Adrenal gland (tissue), 12 donors: Measurements from ENCODE around the gene PIM3. TPM values are rescaled to one million over a fixed set of nuclear protein-coding genes. Genes with fewer than 3 reads are reported as not detected.

Experiments used
- DNase-seq, 7 donors: peaks; one replicate each; pipeline ENCODE4 v3.0.0-alpha.2; 2019 to 2020
- H3K27ac ChIP-seq, 5 donors: fragments of 200-600 bp; sonication (generic) in 4 of 5; 1 replicate in 3 of 5; 2 replicates in 2 of 5; pipeline versions ENCODE4 v1.5.1 to v1.8.0; 2016 to 2020; ENCODE audit warnings: mild to moderate bottlenecking in 1 of 5
- H3K27me3 ChIP-seq: fragments of 200-600 bp; 2 replicates; pipeline ENCODE4 v1.8.0; 2021
- H3K36me3 ChIP-seq, 2 donors: fragments of 200-600 bp; replicated peaks in 1 of 2; 1 replicate in 1 of 2; 2 replicates in 1 of 2; pipeline versions ENCODE4 v1.5.1 to v1.8.0; 2018 to 2022
- H3K4me1 ChIP-seq, 2 donors: fragments of 200-600 bp; replicated peaks in 1 of 2; 1 replicate in 1 of 2; 2 replicates in 1 of 2; pipeline versions ENCODE4 v1.5.1 to v1.8.0; 2018 to 2021
- H3K4me3 ChIP-seq, 4 donors: fragments of 200-600 bp; sonication (generic) in 3 of 4; one replicate each; pipeline ENCODE4 v1.5.1; 2016 to 2018
- H3K9me3 ChIP-seq, 3 donors: fragments of 200-600 bp; sonication (generic) in 1 of 3; replicated peaks in 1 of 3; 1 replicate in 2 of 3; 2 replicates in 1 of 3; pipeline versions ENCODE4 v1.5.1 to v1.8.0; 2016 to 2021
- CTCF ChIP-seq, 6 experiments: fragments of 450-650 bp in 4 of 6; fragments of 200-600 bp in 2 of 6; sonication (generic) in 1 of 6; IDR thresholded peaks; 1 replicate in 5 of 6; 2 replicates in 1 of 6; pipeline versions ENCODE4 v1.5.1 to v1.8.0; 2016 to 2021; ENCODE audit warnings: antibody characterized with exemption in 6 of 6, mild to moderate bottlenecking in 2 of 6, moderate library complexity in 1 of 6
- POLR2A ChIP-seq, 2 donors: fragments of 450-650 bp; IDR thresholded peaks; one replicate each; pipeline ENCODE4 v1.6.1; 2017; ENCODE audit warnings: antibody characterized with exemption in 2 of 2, mild to moderate bottlenecking in 2 of 2, moderate library complexity in 1 of 2
- WGBS, 4 donors: extraction: QIAGEN DNeasy Blood & Tissue Kit in 2 of 4; methylation state at CpG; one replicate each; pipeline versions ENCODE4 v1.1.5 to v1.1.7; 2013 to 2017; 5-methylcytosine and 5-hydroxymethylcytosine counted together
- intact Hi-C, 2 donors: fragments of 100-400 bp; cut with DNase I; formaldehyde crosslinking; loops; one replicate each; pipeline versions ENCODE4 v1.14.1 to v1.15.0; 2022 to 2023
- polyA plus RNA-seq, 3 donors: library from polyadenylated mRNA; stranded (reverse); fragments of 200-250 nt in 2 of 3; fragments of 350-450 nt in 1 of 3; fragmentation: Illumina TruSeq in 1 of 3; extraction: RNeasy Lipid Tissue Mini Kit (QIAGEN cat#74804) in 1 of 3; gene quantifications; one replicate each; pipeline ENCODE4 v1.2.3, GENCODE V29; 2013 to 2014
- total RNA-seq, 9 donors: library from RNA; depleted of rRNA in 4 of 9; stranded (reverse); fragments of >200 nt in 4 of 9; fragments of 120-200 nt in 1 of 9; fragmentation: NEBNext Ultra II Directional in 1 of 9; extraction: Animal tissue kit (Norgen Biotek cat#: 25700) in 1 of 9; gene quantifications; one replicate each; pipeline versions ENCODE4 v1.1.0 to v1.2.4, GENCODE V29; 2013 to 2023
- donor health status: healthy with polysubstance abuse.
- donor health status: Bipolar disorder and iron deficiency.
- donor health status: DM: yes; HTN: yes; CAD: no.
- donor health status: DM: no; HTN: no; CAD: no.
- donor health status: DM: no; HTN: no; CAD: no.
- donor health status: DM: yes; HTN: yes; CAD: no.

Gene PIM3
- total and polyA plus RNA-seq, 12 donors, result 7.2 to 99.2 (median 51.7) TPM

GRCh38 chr22:49924113-49924833 is 36.3 kb upstream of the PIM3 start:
- H3K9me3 ChIP-seq, result no peaks in the 10 kb centered on the region
- H3K27me3 ChIP-seq, result peaks cover 6% of the 10 kb centered on the region
- peaks cover 0 to 5% of the 10 kb centered on the region in 2 donors for H3K4me1 ChIP-seq
- intact Hi-C loops, result loop anchor here in 1 of 2 donors (10.0 kb wide), 1 partner anchor 159 kb away; no protein-coding TSS in a partner anchor
- TF ChIP-seq POLR2A (IDR thresholded peaks at IDR 0.05), result no peak
- TF ChIP-seq CTCF (IDR thresholded peaks at IDR 0.05), result no peak
- 92 to 96% (median 96%) methylated on average over 22 to 31 of the region's 31 CpGs for WGBS, 4 donors
- no peak overlapping the region for H3K4me3 ChIP-seq
- no peak overlapping the region for H3K27ac ChIP-seq
- H3K36me3 ChIP-seq, result peaks cover 0 to 19% of the 10 kb centered on the region in 2 donors
- peak in 1 of 7 donors; percentile 6 for DNase-seq

- no peaks in the 10 kb centered on the region for H3K4me1 ChIP-seq
- DNase-seq, result peak in 1 of 7 donors; percentile 7
- peaks cover 0 to 13% of the 10 kb centered on the region in 2 donors for H3K36me3 ChIP-seq
- H3K9me3 ChIP-seq, result no peaks in the 10 kb centered on the region
- TF ChIP-seq CTCF (IDR thresholded peaks at IDR 0.05) (no peak), POLR2A (IDR thresholded peaks at IDR 0.05) (no peak)
- H3K27me3 ChIP-seq, result peaks cover 6% of the 10 kb centered on the region
- H3K4me3 ChIP-seq, result no peak overlapping the region
- intact Hi-C loops, result loop anchor here in 1 of 2 donors (5.0 to 10.0 kb wide), 2 partner anchors 161 to 207 kb away; no protein-coding TSS in a partner anchor
- 82 to 91% (median 85%) methylated on average over 19 to 24 of the region's 24 CpGs for WGBS, 4 donors
- no peak overlapping the region for H3K27ac ChIP-seq
Measured at GRCh38 chr22:49925525-49926128, 34.9 kb upstream of the PIM3 start.

- peak in 1 of 7 donors; percentile 5 for DNase-seq
- intact Hi-C loops, result loop anchor here in 1 of 2 donors (5.0 to 10.0 kb wide), 2 partner anchors 162 to 205 kb away; no protein-coding TSS in a partner anchor
- H3K36me3 ChIP-seq, result peaks cover 0 to 7% of the 10 kb centered on the region in 2 donors
- TF ChIP-seq CTCF (IDR thresholded peaks at IDR 0.05) (no peak), POLR2A (IDR thresholded peaks at IDR 0.05) (no peak)
- H3K27me3 ChIP-seq, result peaks cover 6% of the 10 kb centered on the region
- H3K4me3 ChIP-seq, result no peak overlapping the region
- H3K27ac ChIP-seq, result no peak overlapping the region
- 82 to 98% (median 88%) methylated on average over 5 to 18 of the region's 18 CpGs for WGBS, 4 donors
- H3K9me3 ChIP-seq, result no peaks in the 10 kb centered on the region
- H3K4me1 ChIP-seq, result peaks cover 0 to 8% of the 10 kb centered on the region in 2 donors
Measured at GRCh38 chr22:49926916-49927315, 33.7 kb upstream of the PIM3 start.

GRCh38 chr22:49927483-49928184 is 32.9 kb upstream of the PIM3 start:
- no peak for DNase-seq
- H3K4me1 ChIP-seq, result peaks cover 0 to 8% of the 10 kb centered on the region in 2 donors
- intact Hi-C loops, result loop anchor here (2.0 to 10.0 kb wide), 3 partner anchors 103 to 205 kb away; no protein-coding TSS in a partner anchor
- H3K27ac ChIP-seq, result no peak overlapping the region
- TF ChIP-seq CTCF (IDR thresholded peaks at IDR 0.05) (no peak), POLR2A (IDR thresholded peaks at IDR 0.05) (no peak)
- no peaks in the 10 kb centered on the region for H3K9me3 ChIP-seq
- peaks cover 6% of the 10 kb centered on the region for H3K27me3 ChIP-seq
- WGBS, 4 donors, result 91 to 97% (median 93%) methylated on average over 17 to 26 of the region's 26 CpGs
- H3K36me3 ChIP-seq, result peaks cover 0 to 7% of the 10 kb centered on the region in 2 donors
- H3K4me3 ChIP-seq, result no peak overlapping the region
